AG04450 (cell line): Measurements from ENCODE around the gene GPC6. TPM values are rescaled to one million over a fixed set of nuclear protein-coding genes. Genes with fewer than 3 reads are reported as not detected.

ENCODE experiments used
- CTCF ChIA-PET: fragments of 300-600, 350-600 bp; formaldehyde crosslinking; extraction: SDS; loops from one replicate; lab custom pipeline; 2022; ENCODE audit warnings: antibody characterized with exemption, inconsistent platforms; lab: Charles Lee
- POLR2A ChIA-PET: fragments of 350-600 bp; formaldehyde crosslinking; extraction: SDS; loops from one replicate; lab custom pipeline; 2021; ENCODE audit warnings: antibody characterized with exemption, inconsistent platforms; lab: Yijun Ruan, JAX
- DNase-seq: peaks from one replicate; pipeline ENCODE4 v3.0.0-alpha.2; 2011; ENCODE audit warnings: low read depth, low spot score
- H3K27ac ChIP-seq: one replicate; pipeline ENCODE4 v1.5.1; 2012; ENCODE audit warnings: low read depth, low read length, control low read depth
- H3K27me3 ChIP-seq: one replicate; pipeline ENCODE4 v1.6.0; 2012; ENCODE audit warnings: low read length; ENCODE audit not compliant: control insufficient read depth, insufficient read depth
- H3K4me3 ChIP-seq: 2 replicates; pipeline ENCODE4 v1.5.1; 2011; ENCODE audit warnings: mild to moderate bottlenecking, low read depth, low read length, control low read depth
- H3K9me3 ChIP-seq: 2 replicates; pipeline ENCODE4 v1.5.1; 2012; ENCODE audit warnings: low read length; ENCODE audit not compliant: control insufficient read depth, insufficient read depth
- CTCF ChIP-seq: IDR thresholded peaks from 2 replicates; pipeline ENCODE4 v1.5.1; 2011; ENCODE audit warnings: low read depth, low read length, control low read depth, inconsistent platforms
- polyA plus RNA-seq: library from polyadenylated mRNA; depleted of rRNA; stranded (reverse); fragments of >200 nt; gene quantifications from 2 replicates; pipeline ENCODE4 v1.2.3, GENCODE V29; 2011

Gene GPC6
- polyA plus RNA-seq, 1 experiment = 40.4 TPM

- CTCF ChIA-PET = no interaction called here
Observed at GRCh38 chr13:93875547-93875946, 648.9 kb downstream of the GPC6 start.

GRCh38 chr13:93876236-93876635, 649.6 kb downstream of the GPC6 start:
- Histone ChIP-seq H3K9me3 (no peaks in the 10 kb centered on the region), H3K27me3 (no peaks in the 10 kb centered on the region), H3K27ac (no peak overlapping the region), H3K4me3 (no peak overlapping the region)
- no peak for DNase-seq
- POLR2A ChIA-PET = no interaction called here
- TF ChIP-seq CTCF = no peak
- CTCF ChIA-PET = no interaction called here

More at GRCh38 chr13:93875547-93875946, 648.9 kb downstream of the GPC6 start:
- Histone ChIP-seq H3K4me3 (no peak overlapping the region), H3K27me3 (no peaks in the 10 kb centered on the region), H3K9me3 (no peaks in the 10 kb centered on the region), H3K27ac (no peak overlapping the region)
- TF ChIP-seq CTCF = no peak
- DNase-seq = peak; percentile 21
- POLR2A ChIA-PET = no interaction called here

- Histone ChIP-seq H3K9me3 (no peaks in the 10 kb centered on the region), H3K27ac (no peak overlapping the region), H3K4me3 (no peak overlapping the region), H3K27me3 (no peaks in the 10 kb centered on the region)
- ChIA-PET CTCF (no interaction called here), POLR2A (no interaction called here)
- TF ChIP-seq CTCF = no peak
- DNase-seq = no peak
Observed at GRCh38 chr13:93878675-93879074, 652.1 kb downstream of the GPC6 start.

GRCh38 chr13:93881411-93881810, 654.8 kb downstream of the GPC6 start:
- Histone ChIP-seq H3K9me3 (no peaks in the 10 kb centered on the region), H3K4me3 (no peak overlapping the region), H3K27me3 (no peaks in the 10 kb centered on the region), H3K27ac (no peak overlapping the region)
- CTCF ChIA-PET = interaction anchor here (0.6 kb wide), 1 partner anchor 242 kb away, joined by 3 read pairs; no protein-coding TSS in a partner anchor
- TF ChIP-seq CTCF = no peak
- POLR2A ChIA-PET = interaction anchor here (0.6 kb wide), 1 partner anchor 409 kb away, joined by 3 read pairs; no protein-coding TSS in a partner anchor
- peak; percentile 18 for DNase-seq

GRCh38 chr13:93882086-93882651, 655.6 kb downstream of the GPC6 start:
- H3K9me3 ChIP-seq = no peaks in the 10 kb centered on the region
- H3K27ac ChIP-seq = peak overlapping the region; percentile 73
- TF ChIP-seq CTCF = no peak
- CTCF ChIA-PET = interaction anchor here (0.6 kb wide), 1 partner anchor 241 kb away, joined by 3 read pairs; no protein-coding TSS in a partner anchor
- POLR2A ChIA-PET = interaction anchor here (0.6 to 0.7 kb wide), 3 partner anchors 15 to 410 kb away, joined by 3 to 8 read pairs (median 5); no protein-coding TSS in a partner anchor
- DNase-seq = no peak
- no peaks in the 10 kb centered on the region for H3K27me3 ChIP-seq
- H3K4me3 ChIP-seq = no peak overlapping the region
